B cell (primary cell): ENCODE results near the gene DDX10.

Experiments used
- EZH2 ChIP-seq: IDR thresholded peaks from 2 replicates; pipeline ENCODE4 v1.6.1; 2012; ENCODE audit warnings: borderline replicate concordance, low read depth, mild to moderate bottlenecking, moderate library complexity, low read length; ENCODE audit not compliant: insufficient read depth, poor library complexity, severe bottlenecking
- TF ChIP-seq, protein P1 (sequence below): fragments of 200-600 bp; IDR thresholded peaks from one replicate; pipeline ENCODE4 v1.8.0; 2022; ENCODE audit warnings: antibody characterized with exemption, mild to moderate bottlenecking

DNA sequence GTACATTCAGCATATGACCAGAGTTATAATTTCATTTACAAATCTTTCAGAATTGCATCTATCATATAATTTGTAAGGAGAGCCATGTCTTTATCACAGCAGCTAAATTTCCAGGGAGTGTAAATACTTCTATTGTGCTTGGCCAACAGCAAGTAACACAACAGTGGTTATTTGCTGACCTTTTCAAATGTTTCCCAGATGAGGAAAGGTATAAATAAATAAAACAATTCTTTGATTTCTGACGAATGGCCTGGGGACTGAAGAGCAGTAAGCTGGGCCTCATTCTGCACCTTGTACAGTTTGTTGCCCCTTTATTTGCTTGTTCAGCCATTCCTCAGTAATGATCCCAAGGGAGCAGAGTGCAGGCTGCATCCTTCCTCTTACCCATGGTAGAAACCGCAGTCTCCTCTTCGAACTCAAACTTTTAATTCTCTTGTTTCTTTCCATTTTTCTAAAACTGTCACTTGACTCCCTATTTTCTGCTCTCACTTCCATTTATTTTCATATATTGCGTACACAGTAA lies 132.8 kb downstream of the DDX10 start:
- TF ChIP-seq, protein P1, sequence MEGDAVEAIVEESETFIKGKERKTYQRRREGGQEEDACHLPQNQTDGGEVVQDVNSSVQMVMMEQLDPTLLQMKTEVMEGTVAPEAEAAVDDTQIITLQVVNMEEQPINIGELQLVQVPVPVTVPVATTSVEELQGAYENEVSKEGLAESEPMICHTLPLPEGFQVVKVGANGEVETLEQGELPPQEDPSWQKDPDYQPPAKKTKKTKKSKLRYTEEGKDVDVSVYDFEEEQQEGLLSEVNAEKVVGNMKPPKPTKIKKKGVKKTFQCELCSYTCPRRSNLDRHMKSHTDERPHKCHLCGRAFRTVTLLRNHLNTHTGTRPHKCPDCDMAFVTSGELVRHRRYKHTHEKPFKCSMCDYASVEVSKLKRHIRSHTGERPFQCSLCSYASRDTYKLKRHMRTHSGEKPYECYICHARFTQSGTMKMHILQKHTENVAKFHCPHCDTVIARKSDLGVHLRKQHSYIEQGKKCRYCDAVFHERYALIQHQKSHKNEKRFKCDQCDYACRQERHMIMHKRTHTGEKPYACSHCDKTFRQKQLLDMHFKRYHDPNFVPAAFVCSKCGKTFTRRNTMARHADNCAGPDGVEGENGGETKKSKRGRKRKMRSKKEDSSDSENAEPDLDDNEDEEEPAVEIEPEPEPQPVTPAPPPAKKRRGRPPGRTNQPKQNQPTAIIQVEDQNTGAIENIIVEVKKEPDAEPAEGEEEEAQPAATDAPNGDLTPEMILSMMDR = no peak
- TF ChIP-seq EZH2 = no peak
